Astrocyte of the cerebellum (primary cell): ENCODE measurements around the gene PAQR9.

ENCODE experiments used
- DNase-seq: peaks from one replicate; pipeline ENCODE4 v3.0.0-alpha.2; 2011; ENCODE audit warnings: low read depth
- H3K4me3 ChIP-seq: 2 replicates; pipeline ENCODE4 v1.5.1; 2011; ENCODE audit warnings: mild to moderate bottlenecking, low read depth, low read length, moderate library complexity
- CTCF ChIP-seq: IDR thresholded peaks from 2 replicates; pipeline ENCODE4 v1.5.1; 2012; ENCODE audit warnings: low read length, low read depth, moderate library complexity, mild to moderate bottlenecking; ENCODE audit errors: missing control alignments
- in situ Hi-C: cut with HindIII; loops from 2 replicates; pipeline ENCODE4 v1.10.0; 2017; ENCODE audit warnings: low sequenced_read_pairs

PAQR9 gene

GRCh38 chr3:142960322-142960850, 3.1 kb downstream of the PAQR9 start:
- TF ChIP-seq CTCF = no peak
- no peak overlapping the region for H3K4me3 ChIP-seq
- no peak for DNase-seq
- in situ Hi-C loops = no loop called here

- no peak for TF ChIP-seq CTCF
- no peak for DNase-seq
- in situ Hi-C loops = no loop called here
- H3K4me3 ChIP-seq = no peak overlapping the region
Observed at GRCh38 chr3:142958707-142959106, 4.8 kb downstream of the PAQR9 start.

GRCh38 chr3:142953443-142953842, 10.0 kb downstream of the PAQR9 start:
- no peak for TF ChIP-seq CTCF

GRCh38 chr3:142952272-142953193, 10.9 kb downstream of the PAQR9 start:
- TF ChIP-seq CTCF = no peak
- DNase-seq = no peak
- in situ Hi-C loops = no loop called here
- H3K4me3 ChIP-seq = no peak overlapping the region

More at GRCh38 chr3:142953443-142953842, 10.0 kb downstream of the PAQR9 start:
- no peak for DNase-seq
- H3K4me3 ChIP-seq = no peak overlapping the region
- in situ Hi-C loops = no loop called here

- TF ChIP-seq CTCF = no peak
- DNase-seq = no peak
- in situ Hi-C loops = no loop called here
- no peak overlapping the region for H3K4me3 ChIP-seq
Observed at GRCh38 chr3:142951794-142952193, 11.7 kb downstream of the PAQR9 start.

- in situ Hi-C loops = no loop called here
- no peak for TF ChIP-seq CTCF
Observed at GRCh38 chr3:142950972-142951371, 12.5 kb downstream of the PAQR9 start.

More at GRCh38 chr3:142950972-142951371, 12.5 kb downstream of the PAQR9 start:
- H3K4me3 ChIP-seq = no peak overlapping the region
- no peak for DNase-seq
